SK-N-DZ (cell line): ENCODE data around the gene THEMIS2.
A peak's percentile ranks its signal among the peaks of the same experiment; 100 is the strongest.
"Not testable (repeated sequence)": the region's sequence is repeated elsewhere in the genome, so short reads cannot be mapped to it uniquely, and the experiment has no call there.

ENCODE experiments used
- DNase-seq: peaks from one replicate; pipeline ENCODE4 v3.0.0-alpha.2; 2015; ENCODE audit warnings: low spot score

Gene THEMIS2

DNA sequence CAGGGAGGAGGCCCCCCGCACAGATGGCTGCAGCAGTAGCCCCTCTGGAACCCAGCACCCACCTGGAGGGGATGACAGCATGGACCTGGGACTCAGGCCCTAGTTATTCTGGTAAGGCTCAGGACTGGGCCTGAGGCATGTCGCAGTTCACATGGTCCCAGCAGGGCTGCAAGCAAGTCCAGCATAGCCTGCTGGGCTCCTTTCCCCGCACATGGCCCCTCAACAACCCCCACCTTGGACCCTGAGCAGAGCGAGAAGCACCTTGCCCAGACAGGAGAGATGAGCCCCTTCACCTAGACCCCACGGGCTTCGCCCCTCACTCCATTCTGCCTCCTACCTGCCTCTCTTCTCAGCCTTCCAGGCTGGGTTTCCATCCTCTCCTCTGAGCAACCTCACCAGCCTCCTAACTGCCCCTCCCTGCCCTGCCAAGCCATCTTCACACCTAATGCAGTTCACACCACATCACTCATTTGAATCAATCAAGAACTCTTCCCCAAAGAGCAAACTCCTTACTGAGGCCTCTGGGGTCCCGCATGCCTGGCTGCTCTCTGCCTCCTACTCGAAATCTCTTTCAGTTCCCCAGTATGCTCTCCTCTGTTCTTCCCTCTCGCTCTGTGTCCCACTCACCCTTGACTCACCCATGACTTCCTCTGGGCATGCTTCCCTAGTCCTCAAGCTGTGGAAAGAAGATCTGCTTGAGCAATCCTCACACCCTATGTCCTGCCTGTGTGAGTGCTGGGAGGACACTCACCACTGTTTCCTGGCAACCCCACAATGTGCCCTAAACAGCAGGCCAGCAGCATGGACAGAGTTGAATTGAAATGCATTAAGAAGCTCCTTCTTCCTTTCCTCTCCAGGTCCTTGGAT, 9.4 kb upstream of the THEMIS2 start:
- DNase-seq: no peak

DNA sequence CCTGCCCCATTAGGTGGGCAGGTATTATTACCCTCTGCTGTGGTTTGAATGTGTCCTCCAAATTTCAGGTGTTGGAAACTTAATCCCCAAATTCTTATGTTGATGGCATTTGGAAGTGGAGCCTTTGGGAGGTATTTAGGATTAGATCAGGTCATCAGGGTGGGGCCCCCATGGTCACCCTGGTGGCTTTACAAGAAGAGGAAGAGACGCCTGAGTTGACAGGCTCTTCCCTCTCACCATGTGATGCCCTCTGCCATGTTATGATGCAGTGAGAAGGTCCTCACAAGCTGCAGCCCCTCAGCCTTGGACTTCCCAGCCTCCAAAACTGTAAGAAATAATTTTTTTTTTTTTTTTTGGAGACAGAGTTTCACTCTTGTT, 8.8 kb upstream of the THEMIS2 start:
- DNase-seq: no peak

DNA sequence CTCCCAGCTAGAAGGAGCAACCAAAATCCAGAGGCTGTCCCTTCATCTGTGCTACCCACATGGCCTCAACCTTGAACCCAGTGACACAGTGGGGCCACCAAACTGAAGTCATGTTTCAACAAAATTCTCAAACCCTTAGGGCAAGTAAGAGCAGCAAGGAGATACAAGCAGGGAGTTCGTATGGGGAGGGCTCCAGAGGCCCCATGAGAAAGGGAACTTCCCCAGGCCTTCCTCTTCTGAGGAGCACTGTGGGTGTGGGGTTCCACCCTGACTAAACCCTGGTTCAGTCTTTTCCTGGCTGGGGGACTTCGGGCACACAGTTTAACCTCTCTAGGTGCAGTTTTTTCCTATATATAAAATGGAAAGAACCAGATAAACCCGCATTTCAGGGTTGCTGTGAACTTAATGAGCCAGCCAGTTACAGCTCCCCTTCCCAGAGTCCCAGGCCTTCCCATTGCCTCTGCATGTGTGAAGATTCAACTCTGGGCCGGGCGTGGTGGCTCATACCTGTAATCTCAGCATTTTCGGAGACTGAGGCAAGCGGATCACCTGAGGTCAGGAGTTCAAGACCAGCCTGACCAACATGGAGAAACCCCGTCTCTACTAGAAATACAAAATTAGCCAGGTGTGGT, 8.0 kb upstream of the THEMIS2 start:
- DNase-seq: no peak

DNA sequence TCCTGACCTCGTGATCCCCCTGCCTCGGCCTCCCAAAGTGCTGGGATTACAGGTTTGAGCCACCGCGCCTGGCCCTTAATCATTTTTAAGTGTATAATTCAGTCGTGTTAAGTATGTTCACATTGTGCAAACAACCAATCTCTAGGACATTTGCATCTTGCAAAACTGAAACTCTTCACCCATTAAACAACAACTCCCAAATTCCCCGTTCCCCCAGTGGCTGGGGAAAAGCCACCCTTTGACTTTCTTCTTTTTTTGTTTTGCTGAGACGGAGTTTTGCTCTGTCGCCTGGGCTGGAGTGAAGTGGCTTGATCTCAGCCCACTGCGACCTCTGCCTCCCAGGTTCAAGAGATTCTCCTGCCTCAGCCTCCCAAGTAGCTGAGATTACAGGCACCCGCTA, 6.5 kb upstream of the THEMIS2 start:
- DNase-seq: no peak

DNA sequence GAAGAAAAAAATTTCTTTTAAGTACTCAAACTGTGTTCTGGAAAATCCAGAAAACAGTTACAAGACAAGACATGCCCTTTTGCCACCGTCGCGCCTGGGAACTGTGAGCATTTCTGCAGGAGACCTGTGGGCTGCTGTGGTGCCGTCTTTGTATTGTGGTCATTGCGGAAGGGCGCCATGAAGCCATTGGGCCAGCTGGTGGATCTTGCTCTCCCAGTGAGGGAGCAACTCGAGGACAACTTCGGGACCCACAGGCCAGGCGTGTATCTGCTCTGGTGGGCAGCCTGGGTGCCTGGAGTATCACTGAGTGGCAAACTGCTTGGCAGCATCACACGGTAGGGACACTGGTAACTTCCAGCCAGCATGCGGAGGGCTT, 3.8 kb upstream of the THEMIS2 start:
- no peak for DNase-seq

DNA sequence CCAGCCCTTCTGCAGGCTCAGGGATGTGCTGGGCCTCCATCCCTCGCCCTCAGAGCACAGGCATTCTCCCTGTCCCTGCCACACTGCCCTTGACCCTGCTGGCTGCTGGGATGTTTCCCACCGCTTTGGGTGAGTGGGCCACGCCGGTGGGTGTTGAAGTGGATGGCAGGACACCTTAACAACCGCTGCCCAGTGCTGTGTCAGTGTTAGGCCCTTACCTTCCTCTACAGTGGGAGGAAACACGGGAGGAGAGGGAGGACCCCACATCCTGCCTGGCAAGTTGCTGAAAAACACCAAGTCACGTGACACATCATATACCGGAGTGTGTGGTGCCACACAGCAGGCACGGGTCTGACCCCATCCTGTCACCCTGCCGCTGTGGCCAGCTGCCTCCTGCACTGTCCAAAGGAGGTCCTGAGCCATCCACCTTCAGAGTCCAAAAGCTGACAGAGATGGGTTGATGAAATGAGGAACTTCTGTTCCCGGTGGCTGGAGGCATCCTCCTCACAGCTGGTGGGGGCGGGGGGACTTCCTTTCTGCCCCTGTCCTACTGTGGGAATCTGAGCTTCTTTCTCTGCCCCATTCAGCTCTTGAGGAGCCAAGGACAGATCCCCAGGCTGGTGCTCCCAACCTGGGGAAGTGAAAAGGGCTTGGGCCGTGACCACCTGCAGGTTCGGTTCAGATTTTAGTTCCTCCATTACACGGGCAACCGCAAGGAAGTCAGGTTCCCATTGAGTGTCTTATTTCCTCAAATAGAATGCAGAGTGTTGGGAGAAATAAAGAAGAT, 3.2 kb upstream of the THEMIS2 start:
- no peak for DNase-seq

DNA sequence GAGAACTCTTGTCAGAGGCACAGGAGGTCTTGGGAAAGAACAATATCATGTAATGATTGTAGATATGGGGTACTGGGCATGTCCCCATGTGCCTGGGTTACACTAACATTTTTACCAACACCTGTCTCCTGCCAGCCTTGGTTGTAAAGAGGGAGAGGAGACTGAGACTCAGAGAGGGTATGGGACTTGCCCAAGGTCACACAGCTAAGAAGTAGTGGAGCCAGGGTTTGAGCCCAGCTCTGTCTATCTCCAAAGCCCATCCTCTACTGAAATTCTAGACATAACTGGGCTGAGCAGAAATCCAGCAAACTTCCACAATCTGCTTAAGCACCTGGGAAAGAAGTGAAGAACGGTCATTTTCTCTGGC, 2.6 kb upstream of the THEMIS2 start:
- DNase-seq: no peak

DNA sequence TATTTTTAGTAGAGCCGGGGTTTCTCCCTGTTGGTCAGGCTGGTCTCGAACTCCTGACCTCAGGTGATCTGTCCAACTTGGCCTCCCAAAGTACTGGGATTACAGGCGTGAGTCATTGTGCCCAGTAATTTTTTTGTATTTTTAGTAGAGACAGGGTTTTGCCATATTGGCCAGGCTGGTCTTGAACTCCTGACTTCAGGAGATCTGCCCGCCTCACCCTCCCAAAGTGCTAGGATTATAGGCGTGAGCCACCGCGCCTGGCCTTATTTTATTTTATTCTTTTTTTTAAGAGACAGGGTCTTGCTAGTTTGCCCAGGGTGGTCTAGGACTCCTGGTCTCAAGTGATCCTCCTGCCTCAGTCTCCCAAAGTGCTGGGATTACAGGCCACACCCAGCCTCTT, 1.3 kb upstream of the THEMIS2 start:
- DNase-seq: not testable (repeated sequence)

DNA sequence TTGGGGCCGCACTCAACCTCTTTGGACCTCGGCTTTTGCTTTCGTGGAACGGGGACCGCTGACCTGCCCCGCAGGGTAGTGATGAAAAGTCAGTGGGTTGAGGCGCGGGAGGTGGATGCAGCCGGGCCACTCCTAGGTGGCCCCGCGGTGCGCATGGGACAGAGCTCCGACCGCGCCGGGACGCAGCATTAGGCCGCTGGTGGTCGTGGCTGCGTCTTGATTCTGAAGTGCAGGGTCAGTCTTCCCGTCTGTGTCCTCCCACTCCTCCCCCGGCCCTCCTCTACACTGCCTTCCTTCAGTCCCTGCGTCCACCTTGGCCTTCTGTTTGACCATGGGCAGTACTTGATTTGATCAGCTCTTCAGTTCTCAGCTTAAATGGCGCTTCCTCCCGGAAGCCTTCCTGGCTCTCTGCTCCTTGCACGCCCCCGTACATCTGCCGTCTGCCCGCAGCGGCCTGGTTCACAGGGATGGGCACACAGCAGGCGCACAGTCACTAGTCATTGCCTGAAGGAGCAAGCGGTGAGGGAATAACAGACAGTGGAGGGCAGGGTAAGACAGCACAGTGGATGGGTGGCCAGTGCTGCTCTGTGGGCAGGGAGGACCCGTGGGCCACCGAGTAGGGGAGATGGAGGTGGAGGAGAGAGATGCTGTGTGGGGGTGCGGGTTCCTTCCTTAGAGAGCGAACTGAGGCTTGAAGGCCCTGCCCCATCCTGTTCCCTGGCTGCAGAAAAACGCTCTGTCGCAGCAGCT, 633 bp downstream of the THEMIS2 start:
- no peak for DNase-seq

DNA sequence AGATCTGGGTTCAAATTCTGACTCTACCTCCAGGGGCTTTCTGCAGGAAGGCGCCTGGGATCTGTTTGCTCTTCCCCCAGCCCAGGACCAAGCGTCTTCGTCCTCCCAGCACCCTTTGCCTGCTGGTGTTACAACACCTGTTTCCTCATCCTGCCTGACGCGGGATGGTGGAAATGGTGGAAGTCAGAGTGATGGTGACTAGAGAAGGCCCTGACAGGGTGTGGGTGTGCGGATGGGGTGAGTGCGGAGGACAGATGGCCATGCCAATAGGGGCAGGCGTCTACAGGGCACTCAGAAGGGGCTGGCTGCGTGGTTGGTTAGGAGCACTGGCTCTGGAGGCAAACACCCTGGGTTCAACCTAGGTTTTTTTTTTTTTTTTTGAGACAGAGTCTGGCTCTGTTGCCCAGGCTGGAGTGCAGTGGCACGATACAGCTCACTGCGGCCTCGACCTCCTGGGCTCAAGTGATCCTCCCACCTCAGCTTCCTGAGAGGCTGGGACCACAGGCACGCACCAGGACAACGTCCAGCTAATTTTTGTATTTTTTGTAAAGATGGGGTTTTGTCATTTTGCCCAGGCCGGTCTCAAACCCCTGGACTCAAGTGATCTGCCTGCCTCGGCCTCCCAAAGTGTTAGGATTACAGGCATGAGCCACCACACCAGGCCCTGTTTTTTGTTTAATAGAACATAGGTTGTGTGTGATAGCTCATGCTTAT, 1.5 kb downstream of the THEMIS2 start:
- no peak for DNase-seq

DNA sequence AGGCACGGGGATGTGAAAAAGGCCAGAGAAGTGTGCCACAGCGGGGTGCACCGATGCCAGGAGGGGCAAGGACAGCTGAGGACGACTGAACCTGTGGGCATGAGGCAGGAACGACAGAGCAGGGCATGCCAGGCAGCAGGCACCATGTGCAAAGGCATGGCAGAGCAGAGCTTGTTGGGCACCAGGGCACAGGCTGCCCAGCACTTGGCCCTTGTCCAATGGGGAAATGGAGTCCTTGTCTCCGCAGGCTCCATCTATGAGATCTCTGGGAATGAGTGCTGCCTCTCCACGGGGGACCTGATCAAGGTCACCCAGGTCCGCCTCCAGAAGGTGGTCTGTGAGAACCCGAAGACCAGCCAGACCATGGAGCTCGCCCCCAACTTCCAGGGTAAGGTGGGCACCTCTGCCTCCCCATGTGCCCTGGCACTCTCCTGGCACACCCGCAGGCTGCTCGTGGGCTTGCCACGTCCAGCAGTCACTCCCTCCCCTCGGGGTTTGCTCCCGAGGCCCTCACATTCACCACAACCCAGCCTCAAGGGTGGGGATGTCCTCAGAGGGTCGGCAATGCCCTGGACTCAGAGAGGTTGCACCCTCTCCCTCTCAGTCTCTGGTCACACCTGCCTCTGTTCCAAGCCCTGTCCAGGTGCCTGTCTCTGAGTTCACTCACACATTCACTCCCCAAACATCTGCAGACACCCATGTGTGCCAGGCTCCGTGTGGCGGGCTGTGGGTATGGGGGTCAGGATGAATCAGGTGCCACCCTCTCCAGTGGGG, 4.2 kb downstream of the THEMIS2 start:
- no peak for DNase-seq

DNA sequence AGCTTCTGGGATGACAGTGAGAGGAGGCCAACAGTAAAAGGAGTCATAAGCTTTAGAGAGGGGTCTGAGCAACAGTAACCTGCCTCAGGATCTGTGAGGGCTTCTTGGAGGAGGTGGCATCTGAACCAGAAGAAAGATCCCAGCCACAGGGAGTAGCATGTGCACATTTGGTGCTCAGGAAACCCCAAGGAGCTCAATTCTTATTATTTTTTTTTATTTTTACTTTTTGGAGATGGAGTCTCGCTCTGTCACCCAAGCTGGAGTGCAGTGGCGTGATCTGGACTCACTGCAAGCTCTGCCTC, 4.7 kb downstream of the THEMIS2 start:
- no peak for DNase-seq

DNA sequence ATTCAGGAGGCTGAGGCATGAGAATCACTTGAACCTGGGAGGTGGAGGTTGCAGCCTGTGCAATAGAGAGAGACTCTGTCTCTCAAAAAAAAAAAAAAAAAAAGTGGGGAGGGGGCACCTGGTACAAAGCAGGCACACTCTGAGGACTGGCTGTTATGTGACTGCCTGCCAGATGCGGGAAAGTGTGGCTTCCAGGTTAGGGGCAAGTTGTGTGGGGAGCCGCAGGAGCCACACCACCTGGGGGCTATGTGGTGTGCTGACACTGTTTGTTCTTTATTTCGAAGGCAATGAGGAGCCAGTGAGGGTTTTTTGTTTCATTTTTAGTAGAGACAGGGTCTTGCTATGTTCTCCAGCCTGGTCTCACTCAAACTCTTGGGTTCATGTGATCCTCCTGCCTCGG, 5.7 kb downstream of the THEMIS2 start:
- no peak for DNase-seq

DNA sequence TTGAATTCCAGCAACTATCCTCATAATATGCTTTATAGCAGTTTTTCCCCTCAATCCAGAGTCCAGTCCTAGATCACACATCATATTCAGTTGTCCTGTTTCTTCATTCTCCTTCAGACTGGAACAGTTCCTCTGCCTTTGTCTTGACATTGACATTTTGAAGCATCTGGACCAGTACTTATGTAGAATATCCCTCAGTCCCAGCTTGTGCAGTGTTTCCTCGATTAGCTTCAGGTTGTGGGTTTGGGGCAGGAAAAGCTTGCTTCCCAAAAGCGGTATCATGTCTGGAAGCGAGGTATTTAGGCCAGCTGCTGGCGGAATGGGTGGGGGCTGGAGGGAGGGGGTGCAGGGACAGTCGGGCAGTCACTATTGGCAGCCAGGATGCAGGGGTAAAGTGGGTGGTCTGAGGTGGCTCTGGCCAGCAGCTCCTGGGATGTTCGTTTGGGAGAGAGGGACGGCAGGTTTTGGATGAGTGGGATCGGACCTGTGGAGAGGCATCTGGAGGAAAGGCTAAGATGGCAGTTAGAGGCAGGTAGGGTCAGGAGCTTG, 6.5 kb downstream of the THEMIS2 start:
- no peak for DNase-seq

DNA sequence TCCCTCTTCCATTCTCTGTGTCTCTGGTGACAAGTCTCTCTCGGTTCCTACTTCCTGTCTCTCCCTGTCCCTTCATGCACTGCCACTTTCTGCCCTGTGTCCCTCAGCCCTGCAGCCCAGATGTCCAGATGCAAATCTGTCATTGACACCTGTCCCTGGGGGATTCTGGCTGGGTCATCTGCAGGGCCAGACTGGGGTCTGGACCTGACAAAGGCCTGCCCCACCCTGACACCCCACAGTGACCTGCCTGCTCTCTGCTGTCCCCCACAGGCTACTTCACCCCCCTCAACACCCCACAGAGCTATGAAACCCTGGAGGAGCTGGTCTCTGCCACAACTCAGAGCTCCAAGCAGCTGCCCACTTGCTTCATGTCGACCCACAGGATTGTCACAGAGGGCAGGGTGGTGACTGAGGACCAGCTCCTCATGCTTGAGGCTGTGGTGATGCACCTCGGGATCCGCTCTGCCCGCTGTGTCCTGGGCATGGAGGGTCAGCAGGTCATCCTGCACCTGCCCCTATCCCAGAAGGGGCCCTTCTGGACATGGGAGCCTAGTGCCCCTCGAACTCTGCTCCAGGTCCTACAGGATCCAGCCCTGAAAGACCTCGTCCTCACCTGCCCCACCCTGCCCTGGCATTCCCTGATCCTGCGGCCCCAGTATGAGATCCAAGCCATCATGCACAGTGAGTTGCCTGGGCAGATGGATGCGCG, 7.2 kb downstream of the THEMIS2 start:
- peak; percentile 49 for DNase-seq

DNA sequence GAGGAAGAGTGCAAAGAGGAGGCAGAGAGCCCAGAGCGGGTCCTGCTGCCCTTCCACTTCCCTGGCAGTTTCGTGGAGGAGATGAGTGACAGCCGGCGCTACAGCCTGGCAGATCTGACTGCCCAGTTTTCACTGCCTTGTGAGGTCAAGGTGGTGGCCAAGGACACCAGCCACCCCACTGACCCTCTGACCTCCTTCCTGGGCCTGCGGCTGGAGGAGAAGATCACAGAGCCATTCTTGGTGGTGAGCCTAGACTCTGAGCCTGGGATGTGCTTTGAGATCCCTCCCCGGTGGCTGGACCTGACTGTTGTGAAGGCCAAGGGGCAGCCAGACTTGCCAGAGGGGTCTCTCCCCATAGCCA, 10.2 kb downstream of the THEMIS2 start:
- no peak for DNase-seq

DNA sequence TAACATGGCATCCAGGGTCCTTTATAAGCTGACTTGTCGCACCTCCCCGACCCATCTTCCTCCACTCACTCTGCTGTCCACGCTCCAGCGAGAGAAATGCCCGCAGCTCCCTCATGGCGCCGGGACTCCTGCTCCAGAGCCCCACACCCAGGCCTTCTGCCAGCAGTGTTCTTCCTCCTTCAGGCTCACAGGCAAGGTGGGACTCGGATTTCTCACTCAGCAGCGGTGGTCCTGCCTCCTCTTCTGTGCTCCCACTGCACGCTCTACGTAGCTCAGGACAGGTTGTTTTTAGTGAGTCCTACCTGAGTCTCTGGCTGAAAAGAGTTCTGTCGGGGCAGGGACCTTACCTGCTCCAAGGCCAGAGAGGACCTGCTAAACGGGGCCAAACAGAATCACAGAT, 11.2 kb downstream of the THEMIS2 start:
- no peak for DNase-seq

DNA sequence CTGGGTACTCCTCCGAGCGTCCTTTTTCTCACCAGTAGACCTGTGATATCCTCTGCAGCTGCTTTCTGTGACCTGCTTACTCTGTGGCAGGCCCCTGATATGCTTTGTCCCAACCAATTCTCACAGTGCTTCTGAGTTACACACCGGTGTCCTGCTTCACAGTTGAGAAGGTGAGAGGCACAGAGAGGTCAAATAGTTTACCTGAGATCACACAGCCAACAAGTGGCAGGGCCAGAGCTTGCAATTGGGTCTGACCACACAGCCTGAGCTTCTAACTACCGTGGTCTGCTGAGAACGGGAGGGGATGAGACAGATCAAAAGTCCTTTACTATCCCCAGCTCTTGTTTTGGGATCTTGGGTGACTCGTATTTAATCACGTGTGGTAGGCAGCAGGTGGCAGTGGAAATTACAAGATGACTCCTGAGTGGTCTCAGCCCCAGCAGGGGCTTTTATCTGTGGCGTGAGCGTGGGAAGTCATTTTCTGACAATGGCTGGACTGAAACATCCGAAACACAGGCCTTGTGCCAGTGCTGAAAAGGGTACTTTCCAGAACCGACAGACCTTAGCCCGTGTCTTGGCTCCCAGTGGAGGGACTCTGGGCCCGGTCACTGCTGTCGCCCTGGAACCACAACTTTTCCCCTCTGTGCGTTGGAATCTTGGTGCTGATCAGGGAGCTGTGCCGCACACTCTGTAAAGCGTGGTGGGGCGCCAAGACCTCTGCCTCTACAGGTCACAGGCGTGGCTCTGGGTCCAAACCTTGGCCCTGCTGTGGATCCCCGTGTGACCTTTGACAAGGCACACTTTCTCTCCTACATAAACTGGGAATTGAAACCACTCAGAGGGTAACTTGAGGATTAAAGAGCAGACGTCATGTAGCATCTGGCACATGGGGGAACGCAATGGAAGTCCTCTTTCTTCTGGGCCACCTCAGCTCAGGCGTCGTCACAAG, 11.9 kb downstream of the THEMIS2 start:
- DNase-seq: no peak

DNA sequence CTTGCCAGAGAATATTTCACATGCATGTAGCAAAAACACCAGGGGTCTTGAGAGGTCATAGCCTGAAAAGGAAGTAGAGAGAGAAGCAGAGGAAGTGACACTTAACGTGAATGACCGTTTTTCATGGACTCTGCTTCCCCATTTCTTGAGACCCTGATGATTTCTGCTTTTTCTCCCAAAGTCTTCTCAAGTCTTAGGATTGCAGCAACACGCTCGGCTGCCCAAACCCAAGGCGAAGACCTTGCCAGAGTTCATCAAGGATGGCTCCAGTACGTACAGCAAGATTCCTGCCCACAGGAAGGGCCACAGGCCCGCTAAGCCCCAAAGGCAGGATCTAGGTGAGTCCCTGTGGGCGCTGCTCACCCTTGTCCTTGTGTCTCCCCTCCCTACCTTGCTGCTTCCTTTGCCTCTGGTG, 12.8 kb downstream of the THEMIS2 start:
- no peak for DNase-seq
